DMS153 treated with DMSO at 0.1 percent for 48 hours (cell line): Measurements from ENCODE around the gene CLDN2.

Source experiments
- DNase-seq: peaks from one replicate; lab custom pipeline; 2025; ENCODE audit not compliant: unreplicated experiment; lab: John Stamatoyannopoulos, UW

CLDN2 gene

GRCh38 chrX:106955004-106955772, 35.0 kb downstream of the CLDN2 start:
- DNase-seq, result no peak

DNA sequence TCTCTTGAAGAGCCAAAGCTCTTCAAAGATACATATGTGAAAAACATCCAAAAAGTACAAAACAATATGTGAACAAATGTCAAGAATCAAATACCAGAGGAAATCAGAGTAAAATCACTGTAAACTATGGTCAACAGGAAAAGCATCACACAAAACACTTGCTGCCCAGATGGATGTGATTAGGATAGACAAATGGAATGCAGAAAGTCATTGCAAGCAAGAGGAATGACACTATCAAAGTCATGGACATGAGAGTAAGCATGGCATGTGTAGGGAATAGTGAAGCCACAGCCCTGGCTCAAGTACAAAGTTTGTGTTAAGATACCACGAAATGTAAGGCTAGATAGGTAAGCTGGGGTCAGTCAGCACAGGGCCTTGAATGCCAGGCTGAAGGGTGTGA, 37.7 kb downstream of the CLDN2 start:
- no peak for DNase-seq

DNA sequence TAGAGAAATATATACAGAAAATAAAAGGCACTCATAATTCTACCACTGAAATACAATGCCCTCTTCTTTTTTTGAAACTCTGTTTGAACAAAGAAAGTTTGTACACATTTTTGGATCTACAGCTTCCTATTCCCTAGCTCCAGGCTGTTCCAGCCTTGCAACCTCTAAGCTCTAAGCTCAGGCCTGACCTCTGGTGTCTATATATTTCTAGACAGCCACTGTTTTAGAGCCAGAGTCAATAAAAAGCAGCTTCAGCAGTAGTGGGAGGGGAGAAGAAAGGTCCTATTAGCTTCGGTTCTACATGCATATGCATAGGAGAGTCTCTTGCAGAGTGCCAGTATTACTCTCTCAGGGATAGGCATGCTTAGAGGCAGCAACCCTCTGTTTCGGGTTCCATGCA, 39.7 kb downstream of the CLDN2 start:
- no peak for DNase-seq

DNA sequence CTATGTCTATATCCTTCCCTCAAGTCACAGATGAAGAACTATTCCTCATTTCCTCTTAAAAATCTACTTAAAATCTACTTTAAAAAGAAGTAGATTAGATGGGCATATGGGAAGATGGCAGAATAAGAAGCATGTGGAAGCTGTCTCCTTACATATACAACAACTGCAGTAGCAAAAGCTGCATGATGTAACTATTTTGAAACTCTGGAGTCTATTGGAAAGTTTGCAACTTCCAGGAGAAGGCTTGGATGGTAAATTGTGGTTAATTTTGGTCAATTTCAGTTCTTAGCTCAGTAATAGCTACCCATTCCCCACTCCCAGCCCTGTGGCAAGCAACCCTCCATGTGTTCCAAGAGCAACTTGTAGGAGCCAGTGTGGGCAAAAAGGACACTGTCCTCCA, 42.9 kb downstream of the CLDN2 start:
- DNase-seq, result no peak

DNA sequence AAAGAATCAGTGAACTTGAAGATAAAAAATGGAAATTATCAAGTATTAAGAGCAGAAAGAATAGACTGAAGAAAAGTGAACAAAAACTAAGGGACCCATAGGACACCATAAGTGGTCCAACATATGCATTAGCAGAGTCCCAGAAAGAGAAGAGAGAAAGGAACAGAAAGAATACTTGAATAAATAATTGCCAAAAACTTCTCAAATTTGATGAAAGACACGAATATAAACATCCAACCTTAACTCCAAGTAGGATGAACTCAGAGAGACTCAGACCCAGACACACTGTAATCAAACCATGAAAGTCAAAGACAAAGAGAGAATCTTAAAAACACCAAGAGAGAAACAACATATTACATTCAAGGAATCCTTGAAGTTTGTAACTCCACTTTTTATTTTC, 44.1 kb downstream of the CLDN2 start:
- DNase-seq, result no peak

GRCh38 chrX:106966547-106966946, 46.3 kb downstream of the CLDN2 start:
- peak; percentile 18 for DNase-seq

DNA sequence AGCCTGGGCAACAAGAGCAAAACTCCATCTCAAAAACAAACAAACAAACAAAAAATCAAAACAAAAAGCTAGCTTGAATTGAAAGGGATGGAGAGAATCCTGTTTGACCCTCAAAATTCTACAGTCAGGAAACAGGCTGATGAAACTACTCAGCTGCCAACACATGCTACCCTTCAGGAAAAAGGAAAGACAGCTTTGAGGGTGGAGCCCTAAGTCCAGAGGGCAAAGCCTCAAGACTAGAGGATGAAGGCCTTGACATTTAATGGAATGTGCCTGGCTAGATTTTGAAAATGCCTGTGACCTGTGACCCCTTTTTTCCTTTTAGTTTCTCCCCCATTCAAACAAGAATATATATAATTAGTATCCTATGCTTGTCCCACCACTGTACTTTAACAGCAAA, 52.7 kb downstream of the CLDN2 start:
- no peak for DNase-seq

DNA sequence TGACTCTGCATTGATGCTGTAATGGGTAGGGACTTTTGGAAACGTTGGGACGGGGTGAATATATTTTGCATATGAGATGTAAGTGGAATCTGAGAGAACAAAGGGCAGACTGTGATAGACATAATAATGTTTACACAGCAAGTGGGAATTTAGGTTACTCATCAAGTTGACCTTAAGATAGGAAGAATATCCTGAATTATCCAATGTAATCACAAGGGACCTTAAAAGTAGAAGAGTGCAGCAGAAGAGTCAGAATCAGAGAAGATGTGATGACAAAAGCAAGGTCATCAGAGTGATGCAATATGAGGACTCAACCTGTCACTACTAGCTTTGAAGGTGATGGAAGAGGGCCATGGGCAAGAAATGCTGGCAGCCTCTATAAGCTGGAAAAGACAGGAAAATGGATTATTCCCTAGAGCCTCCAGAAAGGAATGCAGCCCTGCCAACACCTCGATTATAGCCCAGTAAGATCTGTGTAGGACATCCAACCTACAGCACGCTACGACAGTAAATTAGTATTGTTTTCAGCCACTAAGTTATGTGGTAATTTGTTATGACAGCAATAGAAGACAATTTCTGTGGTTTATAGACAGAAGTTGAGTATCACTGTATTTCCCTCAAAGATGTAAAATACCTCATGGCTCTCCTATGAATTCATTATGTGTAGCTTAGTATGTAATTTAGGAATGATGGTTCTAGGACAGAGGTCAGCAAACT, 53.4 kb downstream of the CLDN2 start:
- DNase-seq, result no peak

DNA sequence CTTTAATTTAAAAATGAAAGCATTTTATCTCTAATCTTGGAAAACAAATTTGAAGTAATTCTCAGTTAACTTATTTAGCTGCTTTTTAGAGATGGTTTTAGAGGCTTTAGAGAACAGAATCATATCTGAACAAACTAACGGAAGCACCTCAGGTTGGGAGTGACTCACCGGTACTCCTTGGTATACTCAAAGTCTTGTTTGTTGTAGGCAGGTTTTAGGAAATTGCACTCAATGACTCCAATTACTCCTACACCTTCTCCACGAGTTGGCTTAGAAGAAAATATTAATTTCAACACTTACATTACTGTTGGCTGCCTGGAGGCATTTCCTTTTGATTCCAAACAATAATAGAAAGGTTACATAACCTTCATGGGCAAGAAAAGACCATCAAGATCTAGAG, 56.2 kb downstream of the CLDN2 start:
- DNase-seq, result no peak
